DOHH2 (cell line): ENCODE data around the gene ZNF263.

ENCODE experiments used
- CTCF ChIP-seq: fragments of 200-600 bp; sonication (generic); IDR thresholded peaks from one replicate; pipeline ENCODE4 v1.5.1; 2014; ENCODE audit warnings: antibody characterized with exemption, mild to moderate bottlenecking, low read depth, low read length; ENCODE audit not compliant: poor library complexity, severe bottlenecking
- EZH2phosphoT487 ChIP-seq: fragments of 200-600 bp; sonication (generic); IDR thresholded peaks from 2 replicates; pipeline ENCODE4 v1.6.1; 2017; ENCODE audit warnings: borderline replicate concordance, mild to moderate bottlenecking, antibody characterized with exemption, low read length, moderate library complexity, mixed read lengths

- TF ChIP-seq CTCF (no peak), EZH2phosphoT487 (no peak)
Observed at GRCh38 chr16:3306078-3306477, 22.8 kb downstream of the ZNF263 start.
